NCI-H1436 (cell line): ENCODE data around the gene ALOX12B.
A peak's percentile ranks its signal among the peaks of the same experiment; 100 is the strongest.
"Not testable (repeated sequence)": the region's sequence is repeated elsewhere in the genome, so short reads cannot be mapped to it uniquely, and the experiment has no call there.

Experiments
- DNase-seq: peaks from one replicate; lab custom pipeline; 2025; lab: John Stamatoyannopoulos, UW

ALOX12B gene

DNA sequence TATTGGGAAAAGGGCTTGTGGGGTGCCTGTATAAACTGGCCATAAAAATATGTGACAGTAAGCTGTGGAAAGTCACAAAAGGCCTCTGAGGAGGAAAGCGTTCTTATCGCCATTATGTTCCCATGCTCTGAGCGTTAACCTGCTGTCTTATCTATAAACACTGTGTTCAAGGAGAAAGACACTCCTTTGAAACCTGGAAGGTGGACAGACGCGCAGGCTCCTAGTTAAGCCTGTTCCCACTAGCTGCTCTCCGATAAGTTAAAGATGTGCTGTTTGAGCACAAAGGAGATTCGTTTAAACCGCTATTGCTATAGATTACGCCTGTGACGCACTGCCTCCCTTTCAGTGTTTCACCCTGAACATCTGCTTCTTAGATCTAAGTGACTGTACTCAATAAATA lies 5.2 kb downstream of the ALOX12B start:
- DNase-seq: no peak

DNA sequence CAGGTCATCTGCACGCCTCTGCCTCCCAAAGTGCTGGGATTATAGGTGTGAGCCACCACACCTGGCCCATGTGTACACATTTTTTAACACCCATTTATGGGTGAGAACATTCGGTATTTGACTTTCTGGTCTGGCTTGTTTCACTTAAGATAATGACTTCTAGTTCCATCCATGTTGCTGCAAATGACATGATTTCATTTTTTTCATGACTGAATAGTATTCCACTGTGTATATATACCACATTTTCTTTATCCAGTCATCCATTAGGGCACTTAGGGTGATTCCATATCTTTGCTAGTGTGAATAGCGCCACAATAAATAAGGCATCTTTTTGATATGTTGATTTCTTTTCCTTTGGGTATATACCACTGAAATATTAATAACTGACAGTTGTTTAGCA lies 5.6 kb downstream of the ALOX12B start:
- no peak for DNase-seq

GRCh38 chr17:8080799-8081219 lies 6.7 kb downstream of the ALOX12B start:
- no peak for DNase-seq

DNA sequence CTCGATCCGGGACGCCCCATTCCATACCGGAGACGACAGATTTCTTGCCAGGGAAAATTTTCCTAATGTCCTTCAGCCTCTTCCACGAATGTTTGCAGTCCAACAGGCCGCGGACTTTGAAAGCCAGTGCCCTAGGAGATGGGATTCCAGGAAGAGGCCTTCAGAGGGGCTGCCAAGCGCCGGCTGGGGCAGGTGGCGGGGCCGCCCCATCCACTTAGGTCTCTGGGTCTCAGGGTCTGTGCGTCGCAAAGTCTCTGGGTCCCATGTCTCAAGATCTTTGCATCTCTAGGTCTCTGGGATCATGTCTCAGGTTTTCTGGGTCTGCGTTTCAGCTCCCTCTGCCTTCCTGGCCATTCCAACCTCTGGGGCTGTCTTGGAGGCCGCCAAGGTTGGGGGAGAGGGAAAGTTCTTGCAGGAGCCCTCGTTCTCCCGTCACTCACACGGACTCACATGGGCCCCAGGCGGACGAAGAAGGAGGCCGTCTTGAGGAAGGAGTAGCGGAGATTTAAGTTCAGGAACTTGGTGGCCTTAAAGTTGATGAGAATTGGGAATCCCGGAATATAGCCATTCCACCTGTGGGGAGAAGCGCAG lies 7.2 kb downstream of the ALOX12B start:
- no peak for DNase-seq

- DNase-seq: peak; percentile 79
These were observed 8.0 kb downstream of the ALOX12B start for GRCh38 chr17:8079291-8080207.

GRCh38 chr17:8077939-8078338 lies 9.6 kb downstream of the ALOX12B start:
- DNase-seq: not testable (repeated sequence)

GRCh38 chr17:8076502-8077266 lies 10.8 kb downstream of the ALOX12B start:
- DNase-seq: no peak

DNA sequence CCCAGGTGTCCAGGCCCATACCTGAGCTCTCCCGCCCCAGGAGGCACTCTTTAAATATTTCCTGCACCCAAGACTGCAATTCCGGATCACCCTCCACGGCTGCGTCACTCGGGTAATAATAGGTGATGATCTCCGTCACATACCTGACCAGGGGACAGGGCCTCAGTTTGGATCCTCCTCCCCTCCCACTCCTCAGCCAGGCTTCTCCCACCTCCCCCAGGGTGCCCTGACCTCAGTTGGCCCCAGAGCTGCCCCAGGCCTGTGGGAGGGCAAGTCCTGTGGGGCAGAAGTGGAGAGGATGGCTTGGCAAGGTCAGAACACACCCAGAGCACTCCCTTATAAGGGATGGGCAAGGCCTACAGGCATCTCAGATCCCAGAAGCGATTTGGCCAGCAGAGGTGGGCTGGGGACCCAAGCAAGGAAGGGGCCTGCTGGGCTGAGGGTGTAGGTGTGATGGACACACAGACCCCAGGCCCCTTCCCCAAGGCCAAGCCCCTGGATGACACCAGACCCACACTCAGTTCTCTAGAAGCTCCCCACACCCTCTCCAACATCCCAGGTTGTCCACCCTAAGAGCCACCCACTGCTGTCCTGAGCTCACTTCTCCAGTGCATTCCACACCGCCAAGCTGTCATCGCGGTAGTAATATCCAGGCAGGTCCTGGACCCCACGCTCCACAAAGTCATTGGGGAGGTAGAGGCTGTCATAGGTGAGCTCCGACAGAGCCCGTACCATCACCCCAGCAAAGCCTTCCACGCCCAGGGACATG lies 11.8 kb downstream of the ALOX12B start:
- no peak for DNase-seq

GRCh38 chr17:8075081-8075480 lies 12.4 kb downstream of the ALOX12B start:
- DNase-seq: no peak

DNA sequence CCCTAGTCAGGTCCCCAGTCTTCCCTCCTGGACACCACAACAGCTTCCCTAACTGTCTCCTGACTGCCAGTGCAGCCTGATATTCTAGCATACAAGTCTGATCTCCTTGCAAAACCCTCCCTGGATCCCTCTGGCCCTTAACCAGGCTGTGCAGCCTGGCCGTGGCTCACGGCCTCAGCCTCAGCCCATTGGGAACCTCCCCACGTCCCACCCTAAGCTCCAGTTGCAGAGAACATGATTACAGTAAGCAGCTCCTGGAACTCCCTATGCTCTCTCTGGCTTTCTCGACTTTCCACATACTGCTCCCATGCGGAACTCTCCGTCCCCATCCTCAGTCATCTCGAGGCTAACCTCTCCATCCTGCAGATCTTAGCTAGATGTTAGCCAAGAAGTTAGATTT lies 13.0 kb downstream of the ALOX12B start:
- DNase-seq: no peak

- DNase-seq: peak; percentile 49
These were observed 13.7 kb downstream of the ALOX12B start for GRCh38 chr17:8073627-8074484.

- DNase-seq: no peak
These were observed 14.6 kb downstream of the ALOX12B start for GRCh38 chr17:8072729-8073461.

- DNase-seq: no peak
These were observed 15.2 kb downstream of the ALOX12B start for GRCh38 chr17:8072341-8072728.

DNA sequence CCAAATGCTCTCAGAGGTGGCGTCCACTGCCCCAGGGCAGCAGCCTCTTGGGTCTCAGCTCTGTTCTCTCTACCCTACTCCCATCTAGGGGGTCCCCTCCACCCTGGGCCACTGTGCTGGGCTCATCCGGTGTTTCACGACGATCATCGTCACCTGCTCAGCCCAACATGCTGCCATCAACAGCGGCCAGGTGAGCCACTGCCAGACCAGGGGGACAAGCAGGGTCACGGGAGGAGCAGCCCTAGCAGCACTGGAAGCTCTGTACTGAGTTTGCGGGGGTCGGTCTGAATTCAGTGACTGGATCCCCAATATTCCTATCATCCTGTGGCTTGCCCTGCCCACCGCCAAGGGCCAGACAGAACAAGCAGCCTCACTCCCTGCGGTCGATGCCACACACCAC lies 16.0 kb downstream of the ALOX12B start:
- DNase-seq: no peak

GRCh38 chr17:8069587-8069860 lies 18.0 kb downstream of the ALOX12B start:
- DNase-seq: no peak

DNA sequence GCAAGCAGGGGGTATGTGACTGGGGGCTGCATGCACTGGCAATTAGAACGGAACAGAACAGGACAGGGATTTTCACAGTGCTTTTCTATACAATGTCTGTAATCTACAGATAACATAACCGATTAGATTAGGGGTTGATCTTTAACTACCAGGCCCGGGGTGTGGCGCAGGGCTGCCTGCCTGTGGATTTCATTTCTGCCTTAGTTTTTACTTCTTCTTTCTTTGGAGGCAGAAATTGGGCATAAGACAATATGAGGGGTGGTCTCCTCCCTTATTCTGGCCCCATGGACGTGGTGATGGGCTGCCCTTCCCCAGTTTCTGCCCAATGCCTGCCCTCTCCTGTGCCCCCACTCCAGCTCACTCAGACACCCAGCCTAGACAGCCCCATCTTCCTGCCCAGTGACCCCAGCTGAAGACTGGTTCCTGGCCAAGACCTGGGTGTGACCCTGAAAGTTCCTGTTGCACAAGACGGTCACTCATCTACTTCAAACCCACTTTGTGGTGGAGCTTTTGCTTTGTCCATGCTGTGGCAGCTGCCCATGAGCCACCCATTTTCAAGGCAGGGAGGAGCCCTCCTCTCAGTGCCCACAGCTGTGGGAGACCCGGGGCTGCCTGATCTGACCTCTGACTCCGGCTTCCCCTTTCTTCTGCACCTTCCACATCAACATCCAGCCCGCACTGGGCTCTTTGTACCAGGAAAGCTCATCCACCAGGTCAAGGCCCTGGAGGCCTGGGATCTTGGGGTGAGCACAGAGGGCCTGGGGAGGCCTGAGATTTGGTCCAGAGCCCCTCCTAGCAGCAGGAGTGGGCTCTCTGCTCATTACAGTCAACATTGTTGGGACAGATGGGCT lies 18.6 kb downstream of the ALOX12B start:
- DNase-seq: no peak

- no peak for DNase-seq
These were observed 19.7 kb downstream of the ALOX12B start for GRCh38 chr17:8067806-8068205.

GRCh38 chr17:8066841-8067775 lies 20.4 kb downstream of the ALOX12B start:
- no peak for DNase-seq
